ENCODE data around the gene SPATS2L. TPM values are rescaled to one million over a fixed set of nuclear protein-coding genes. Genes with fewer than 3 reads are reported as not detected.

SPATS2L gene
- total RNA-seq, 1 donor from 2014 or later, result 79.9 TPM

- Histone ChIP-seq H3K9ac (ENCODE audit: low read depth in 1 of 3, low read length in 3 of 3) (no peak overlapping the region), H3K36me3 (ENCODE audit: control insufficient read depth in 3 of 3, insufficient read depth in 3 of 3, low read length in 3 of 3) (peaks cover 0 to 1% (median 0%) of the 10 kb centered on the region in 3 donors), H3K27me3 (ENCODE audit: control insufficient read depth in 3 of 3, insufficient read depth in 3 of 3, low read length in 3 of 3) (no peaks in the 10 kb centered on the region), H3K9me3 (ENCODE audit: control insufficient read depth in 3 of 3, low read length in 3 of 3) (no peaks in the 10 kb centered on the region), H3K4me3 (ENCODE audit: low read length in 3 of 3) (no peak overlapping the region), H3K27ac (ENCODE audit: low read depth, low read length) (no peak overlapping the region), H3K4me1 (ENCODE audit: control insufficient read depth in 3 of 3, insufficient read depth in 3 of 3, low read length in 3 of 3) (peaks cover 6 to 12% (median 11%) of the 10 kb centered on the region in 3 donors)
These were observed 24.0 kb downstream of the SPATS2L start for GRCh38 chr2:200330351-200331060.

GRCh38 chr2:200331061-200331400 lies 24.5 kb downstream of the SPATS2L start:
- no peaks in the 10 kb centered on the region for H3K27me3 ChIP-seq (ENCODE audit: control insufficient read depth in 3 of 3, insufficient read depth in 3 of 3, low read length in 3 of 3)
- H3K9ac ChIP-seq (ENCODE audit: low read depth in 1 of 3, low read length in 3 of 3), result no peak overlapping the region
- no peak overlapping the region for H3K27ac ChIP-seq (ENCODE audit: low read depth, low read length)
- peaks cover 0 to 1% (median 0%) of the 10 kb centered on the region in 3 donors for H3K36me3 ChIP-seq (ENCODE audit: control insufficient read depth in 3 of 3, insufficient read depth in 3 of 3, low read length in 3 of 3)
- H3K4me1 ChIP-seq (ENCODE audit: control insufficient read depth in 3 of 3, insufficient read depth in 3 of 3, low read length in 3 of 3), result peaks cover 6 to 12% (median 11%) of the 10 kb centered on the region in 3 donors
- no peaks in the 10 kb centered on the region for H3K9me3 ChIP-seq (ENCODE audit: control insufficient read depth in 3 of 3, low read length in 3 of 3)
- no peak overlapping the region for H3K4me3 ChIP-seq (ENCODE audit: low read length in 3 of 3)

- H3K36me3 ChIP-seq (ENCODE audit: control insufficient read depth in 3 of 3, insufficient read depth in 3 of 3, low read length in 3 of 3), result peaks cover 0 to 1% (median 0%) of the 10 kb centered on the region in 3 donors
- H3K27ac ChIP-seq (ENCODE audit: low read depth, low read length), result no peak overlapping the region
- no peak overlapping the region for H3K4me3 ChIP-seq (ENCODE audit: low read length in 3 of 3)
- H3K4me1 ChIP-seq (ENCODE audit: control insufficient read depth in 3 of 3, insufficient read depth in 3 of 3, low read length in 3 of 3), result peaks cover 5 to 12% (median 11%) of the 10 kb centered on the region in 3 donors
- H3K9me3 ChIP-seq (ENCODE audit: control insufficient read depth in 3 of 3, low read length in 3 of 3), result no peaks in the 10 kb centered on the region
- H3K27me3 ChIP-seq (ENCODE audit: control insufficient read depth in 3 of 3, insufficient read depth in 3 of 3, low read length in 3 of 3), result no peaks in the 10 kb centered on the region
- H3K9ac ChIP-seq (ENCODE audit: low read depth in 1 of 3, low read length in 3 of 3), result no peak overlapping the region
These were observed 29.2 kb downstream of the SPATS2L start for GRCh38 chr2:200335657-200336056.

GRCh38 chr2:200336980-200337615 lies 30.6 kb downstream of the SPATS2L start:
- H3K4me3 ChIP-seq (ENCODE audit: low read length in 3 of 3), result no peak overlapping the region
- H3K9me3 ChIP-seq (ENCODE audit: control insufficient read depth in 3 of 3, low read length in 3 of 3), result no peaks in the 10 kb centered on the region
- H3K9ac ChIP-seq (ENCODE audit: low read depth in 1 of 3, low read length in 3 of 3), result no peak overlapping the region
- no peak overlapping the region for H3K27ac ChIP-seq (ENCODE audit: low read depth, low read length)
- H3K27me3 ChIP-seq (ENCODE audit: control insufficient read depth in 3 of 3, insufficient read depth in 3 of 3, low read length in 3 of 3), result no peaks in the 10 kb centered on the region
- peaks cover 5 to 12% (median 11%) of the 10 kb centered on the region in 3 donors for H3K4me1 ChIP-seq (ENCODE audit: control insufficient read depth in 3 of 3, insufficient read depth in 3 of 3, low read length in 3 of 3)
- peaks cover 0 to 1% (median 0%) of the 10 kb centered on the region in 3 donors for H3K36me3 ChIP-seq (ENCODE audit: control insufficient read depth in 3 of 3, insufficient read depth in 3 of 3, low read length in 3 of 3)

- Histone ChIP-seq H3K4me1 (ENCODE audit: control insufficient read depth in 3 of 3, insufficient read depth in 3 of 3, low read length in 3 of 3) (peaks cover 5 to 12% (median 11%) of the 10 kb centered on the region in 3 donors), H3K27me3 (ENCODE audit: control insufficient read depth in 3 of 3, insufficient read depth in 3 of 3, low read length in 3 of 3) (no peaks in the 10 kb centered on the region), H3K9ac (ENCODE audit: low read depth in 1 of 3, low read length in 3 of 3) (no peak overlapping the region), H3K36me3 (ENCODE audit: control insufficient read depth in 3 of 3, insufficient read depth in 3 of 3, low read length in 3 of 3) (peaks cover 0 to 1% (median 0%) of the 10 kb centered on the region in 3 donors), H3K4me3 (ENCODE audit: low read length in 3 of 3) (no peak overlapping the region), H3K9me3 (ENCODE audit: control insufficient read depth in 3 of 3, low read length in 3 of 3) (no peaks in the 10 kb centered on the region), H3K27ac (ENCODE audit: low read depth, low read length) (no peak overlapping the region)
These were observed 31.1 kb downstream of the SPATS2L start for GRCh38 chr2:200337621-200338020.

- no peaks in the 10 kb centered on the region for H3K9me3 ChIP-seq (ENCODE audit: control insufficient read depth in 3 of 3, low read length in 3 of 3)
- H3K36me3 ChIP-seq (ENCODE audit: control insufficient read depth in 3 of 3, insufficient read depth in 3 of 3, low read length in 3 of 3), result no peaks in the 10 kb centered on the region
- H3K27ac ChIP-seq (ENCODE audit: low read depth, low read length), result no peak overlapping the region
- no peak overlapping the region for H3K9ac ChIP-seq (ENCODE audit: low read depth in 1 of 3, low read length in 3 of 3)
- peaks cover 5 to 12% (median 11%) of the 10 kb centered on the region in 3 donors for H3K4me1 ChIP-seq (ENCODE audit: control insufficient read depth in 3 of 3, insufficient read depth in 3 of 3, low read length in 3 of 3)
- H3K27me3 ChIP-seq (ENCODE audit: control insufficient read depth in 3 of 3, insufficient read depth in 3 of 3, low read length in 3 of 3), result no peaks in the 10 kb centered on the region
- H3K4me3 ChIP-seq (ENCODE audit: low read length in 3 of 3), result no peak overlapping the region
These were observed 32.2 kb downstream of the SPATS2L start for GRCh38 chr2:200338692-200339091.

GRCh38 chr2:200340508-200341224 lies 34.2 kb downstream of the SPATS2L start:
- H3K27ac ChIP-seq (ENCODE audit: low read depth, low read length), result no peak overlapping the region
- H3K9ac ChIP-seq (ENCODE audit: low read depth in 1 of 3, low read length in 3 of 3), result no peak overlapping the region
- no peaks in the 10 kb centered on the region for H3K36me3 ChIP-seq (ENCODE audit: control insufficient read depth in 3 of 3, insufficient read depth in 3 of 3, low read length in 3 of 3)
- H3K4me3 ChIP-seq (ENCODE audit: low read length in 3 of 3), result no peak overlapping the region
- no peaks in the 10 kb centered on the region for H3K27me3 ChIP-seq (ENCODE audit: control insufficient read depth in 3 of 3, insufficient read depth in 3 of 3, low read length in 3 of 3)
- H3K9me3 ChIP-seq (ENCODE audit: control insufficient read depth in 3 of 3, low read length in 3 of 3), result no peaks in the 10 kb centered on the region
- peaks cover 9 to 14% (median 11%) of the 10 kb centered on the region in 3 donors for H3K4me1 ChIP-seq (ENCODE audit: control insufficient read depth in 3 of 3, insufficient read depth in 3 of 3, low read length in 3 of 3)

- Histone ChIP-seq H3K27me3 (ENCODE audit: control insufficient read depth in 3 of 3, insufficient read depth in 3 of 3, low read length in 3 of 3) (no peaks in the 10 kb centered on the region), H3K4me1 (ENCODE audit: control insufficient read depth in 3 of 3, insufficient read depth in 3 of 3, low read length in 3 of 3) (peaks cover 11 to 18% (median 11%) of the 10 kb centered on the region in 3 donors), H3K9ac (ENCODE audit: low read depth in 1 of 3, low read length in 3 of 3) (no peak overlapping the region), H3K4me3 (ENCODE audit: low read length in 3 of 3) (no peak overlapping the region), H3K27ac (ENCODE audit: low read depth, low read length) (no peak overlapping the region), H3K9me3 (ENCODE audit: control insufficient read depth in 3 of 3, low read length in 3 of 3) (no peaks in the 10 kb centered on the region), H3K36me3 (ENCODE audit: control insufficient read depth in 3 of 3, insufficient read depth in 3 of 3, low read length in 3 of 3) (no peaks in the 10 kb centered on the region)
These were observed 34.9 kb downstream of the SPATS2L start for GRCh38 chr2:200341376-200341775.

- no peaks in the 10 kb centered on the region for H3K9me3 ChIP-seq (ENCODE audit: control insufficient read depth in 3 of 3, low read length in 3 of 3)
- no peaks in the 10 kb centered on the region for H3K36me3 ChIP-seq (ENCODE audit: control insufficient read depth in 3 of 3, insufficient read depth in 3 of 3, low read length in 3 of 3)
- no peak overlapping the region for H3K27ac ChIP-seq (ENCODE audit: low read depth, low read length)
- no peaks in the 10 kb centered on the region for H3K27me3 ChIP-seq (ENCODE audit: control insufficient read depth in 3 of 3, insufficient read depth in 3 of 3, low read length in 3 of 3)
- no peak overlapping the region for H3K9ac ChIP-seq (ENCODE audit: low read depth in 1 of 3, low read length in 3 of 3)
- no peak overlapping the region for H3K4me3 ChIP-seq (ENCODE audit: low read length in 3 of 3)
- H3K4me1 ChIP-seq (ENCODE audit: control insufficient read depth in 3 of 3, insufficient read depth in 3 of 3, low read length in 3 of 3), result peaks cover 9 to 14% (median 11%) of the 10 kb centered on the region in 3 donors
These were observed 35.7 kb downstream of the SPATS2L start for GRCh38 chr2:200342235-200342634.

GRCh38 chr2:200342654-200343053 lies 36.2 kb downstream of the SPATS2L start:
- Histone ChIP-seq H3K36me3 (ENCODE audit: control insufficient read depth in 3 of 3, insufficient read depth in 3 of 3, low read length in 3 of 3) (no peaks in the 10 kb centered on the region), H3K9ac (ENCODE audit: low read depth in 1 of 3, low read length in 3 of 3) (no peak overlapping the region), H3K4me1 (ENCODE audit: control insufficient read depth in 3 of 3, insufficient read depth in 3 of 3, low read length in 3 of 3) (peaks cover 5 to 11% (median 10%) of the 10 kb centered on the region in 3 donors), H3K4me3 (ENCODE audit: low read length in 3 of 3) (no peak overlapping the region), H3K27me3 (ENCODE audit: control insufficient read depth in 3 of 3, insufficient read depth in 3 of 3, low read length in 3 of 3) (no peaks in the 10 kb centered on the region), H3K27ac (ENCODE audit: low read depth, low read length) (no peak overlapping the region), H3K9me3 (ENCODE audit: control insufficient read depth in 3 of 3, low read length in 3 of 3) (no peaks in the 10 kb centered on the region)

Measured in skeletal muscle tissue (tissue), 4 donors.